Coronary artery (tissue), 2 donors: ENCODE measurements around the gene EPS8.
"Not testable (repeated sequence)": the region's sequence is repeated elsewhere in the genome, so short reads cannot be mapped to it uniquely, and the experiment has no call there.

Experiments
- DNase-seq: peaks from one replicate; pipeline ENCODE4 v3.0.0-alpha.2; 2017; ENCODE audit warnings: low spot score
- H3K27ac ChIP-seq, 2 donors: fragments of 200-600 bp; sonication (generic); one replicate each; pipeline ENCODE4 v1.5.1; 2016 to 2019
- H3K4me3 ChIP-seq: fragments of 200-600 bp; sonication (generic); 2 replicates; pipeline ENCODE4 v1.5.1; 2016; ENCODE audit warnings: mild to moderate bottlenecking, moderate library complexity
- TF ChIP-seq, protein P1 (sequence below): fragments of 200-600 bp; sonication (generic); IDR thresholded peaks from one replicate; pipeline ENCODE4 v1.5.1; 2019; ENCODE audit warnings: antibody characterized with exemption

The EPS8 gene

DNA sequence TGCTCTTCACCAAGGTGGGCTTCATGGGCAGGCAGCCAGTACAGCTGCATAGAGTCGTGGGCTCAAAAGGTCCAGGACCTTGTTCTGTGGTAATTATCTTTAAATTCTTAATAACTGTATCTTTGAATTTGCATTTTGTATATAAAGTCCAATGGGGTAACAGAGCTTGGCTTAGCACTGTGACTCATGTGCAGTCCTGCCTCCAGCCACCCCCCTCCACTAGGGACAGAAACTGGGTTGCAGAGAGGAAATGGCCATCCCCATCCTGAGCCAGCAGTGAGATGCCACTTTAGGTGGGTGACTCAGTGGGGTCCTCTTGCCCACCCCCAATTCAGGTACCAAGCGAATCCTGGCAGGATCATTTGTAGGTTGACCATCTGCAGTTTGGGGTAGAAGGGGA, 48.1 kb downstream of the EPS8 start:
- DNase-seq, result no peak

DNA sequence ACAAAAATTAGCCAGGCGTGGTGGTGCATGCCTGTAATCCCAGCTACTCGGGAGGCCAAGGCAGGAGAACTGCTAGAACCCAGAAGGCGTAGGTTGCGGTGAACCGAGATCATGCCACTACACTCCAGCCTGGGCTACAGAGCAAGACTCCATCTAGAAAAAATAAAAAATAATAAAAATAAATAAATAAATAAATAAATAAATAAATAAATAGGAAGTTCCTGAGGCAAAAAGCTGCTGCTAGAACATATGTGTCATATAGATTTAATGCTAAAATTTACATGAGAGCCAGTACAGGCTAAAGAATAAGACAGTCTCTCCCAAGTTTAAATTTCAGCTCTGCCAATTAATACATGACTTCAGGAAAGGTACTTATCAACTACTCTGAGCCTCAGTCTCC, 48.8 kb downstream of the EPS8 start:
- DNase-seq, H3K4me3 ChIP-seq, H3K27ac ChIP-seq: not testable (repeated sequence)

More for the DNA sequence above, 48.1 kb downstream of the EPS8 start:
- TF ChIP-seq, protein P1, sequence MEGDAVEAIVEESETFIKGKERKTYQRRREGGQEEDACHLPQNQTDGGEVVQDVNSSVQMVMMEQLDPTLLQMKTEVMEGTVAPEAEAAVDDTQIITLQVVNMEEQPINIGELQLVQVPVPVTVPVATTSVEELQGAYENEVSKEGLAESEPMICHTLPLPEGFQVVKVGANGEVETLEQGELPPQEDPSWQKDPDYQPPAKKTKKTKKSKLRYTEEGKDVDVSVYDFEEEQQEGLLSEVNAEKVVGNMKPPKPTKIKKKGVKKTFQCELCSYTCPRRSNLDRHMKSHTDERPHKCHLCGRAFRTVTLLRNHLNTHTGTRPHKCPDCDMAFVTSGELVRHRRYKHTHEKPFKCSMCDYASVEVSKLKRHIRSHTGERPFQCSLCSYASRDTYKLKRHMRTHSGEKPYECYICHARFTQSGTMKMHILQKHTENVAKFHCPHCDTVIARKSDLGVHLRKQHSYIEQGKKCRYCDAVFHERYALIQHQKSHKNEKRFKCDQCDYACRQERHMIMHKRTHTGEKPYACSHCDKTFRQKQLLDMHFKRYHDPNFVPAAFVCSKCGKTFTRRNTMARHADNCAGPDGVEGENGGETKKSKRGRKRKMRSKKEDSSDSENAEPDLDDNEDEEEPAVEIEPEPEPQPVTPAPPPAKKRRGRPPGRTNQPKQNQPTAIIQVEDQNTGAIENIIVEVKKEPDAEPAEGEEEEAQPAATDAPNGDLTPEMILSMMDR, result no peak
- Histone ChIP-seq H3K27ac (no peak overlapping the region), H3K4me3 (no peak overlapping the region)

DNA sequence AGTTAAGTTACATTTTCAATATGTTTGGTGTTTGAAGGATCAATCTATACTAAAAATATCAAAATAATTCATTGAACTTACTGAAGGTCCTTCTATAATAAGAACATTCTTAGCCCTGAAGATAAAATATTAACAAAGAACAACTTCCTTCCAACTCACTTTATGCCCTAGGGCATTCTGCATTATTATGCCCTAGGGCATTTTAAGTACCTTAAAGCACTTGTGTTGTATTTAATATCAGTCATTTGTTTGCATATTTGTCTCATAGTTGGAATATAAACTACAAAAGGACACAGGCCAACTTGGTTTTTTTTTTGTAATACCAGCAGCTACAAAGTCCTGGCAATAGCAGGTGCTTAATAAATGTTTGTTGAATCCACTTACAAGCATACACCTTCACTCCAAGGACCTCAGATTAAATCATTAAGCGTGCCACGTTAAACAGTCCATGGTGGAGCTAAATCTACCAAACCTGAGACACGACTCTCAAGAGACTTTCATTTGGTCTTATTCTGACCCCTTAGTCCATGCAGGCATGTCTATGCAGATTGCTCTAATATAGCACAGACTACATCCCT, 50.7 kb downstream of the EPS8 start:
- no peak overlapping the region for H3K27ac ChIP-seq
- no peak for DNase-seq
- no peak overlapping the region for H3K4me3 ChIP-seq
- TF ChIP-seq, protein P1, result no peak

DNA sequence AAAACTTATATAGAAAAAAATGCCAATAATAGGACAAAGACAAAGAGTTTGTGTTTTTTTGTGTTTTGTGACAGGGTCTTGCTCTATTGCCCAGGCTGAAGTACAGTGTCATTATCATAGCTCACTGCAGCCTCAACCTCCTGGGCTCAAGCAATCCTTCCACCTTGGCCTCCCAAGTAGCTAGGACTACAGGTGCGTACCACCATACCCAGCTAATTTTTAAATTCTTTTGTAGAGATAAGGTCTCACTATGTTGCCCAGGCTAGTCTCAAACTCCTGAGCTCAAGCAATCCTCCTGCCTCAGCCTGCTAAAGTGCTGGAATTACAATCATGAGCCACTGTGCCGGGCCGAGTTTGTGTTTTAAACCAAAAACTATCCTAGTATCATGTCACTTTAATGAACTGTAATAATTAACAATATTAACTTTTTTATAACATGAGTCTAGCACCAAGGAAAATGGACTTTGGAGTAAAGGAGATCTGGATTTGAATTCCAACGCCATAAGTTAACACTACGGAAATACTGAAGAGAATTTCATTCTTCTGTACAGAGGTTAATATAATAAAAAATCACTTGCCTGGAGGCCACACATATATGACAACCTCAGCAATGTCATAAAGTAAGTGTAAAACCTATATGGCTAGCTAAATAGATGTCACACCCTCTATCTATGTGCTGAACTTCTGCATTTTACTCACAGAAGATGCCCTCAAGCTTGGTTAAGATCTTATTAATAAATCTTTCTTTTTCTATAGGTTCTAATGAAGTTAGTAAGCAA, 53.2 kb downstream of the EPS8 start:
- DNase-seq, result no peak
- H3K27ac ChIP-seq, result no peak overlapping the region
- no peak overlapping the region for H3K4me3 ChIP-seq
- TF ChIP-seq, protein P1, result no peak

DNA sequence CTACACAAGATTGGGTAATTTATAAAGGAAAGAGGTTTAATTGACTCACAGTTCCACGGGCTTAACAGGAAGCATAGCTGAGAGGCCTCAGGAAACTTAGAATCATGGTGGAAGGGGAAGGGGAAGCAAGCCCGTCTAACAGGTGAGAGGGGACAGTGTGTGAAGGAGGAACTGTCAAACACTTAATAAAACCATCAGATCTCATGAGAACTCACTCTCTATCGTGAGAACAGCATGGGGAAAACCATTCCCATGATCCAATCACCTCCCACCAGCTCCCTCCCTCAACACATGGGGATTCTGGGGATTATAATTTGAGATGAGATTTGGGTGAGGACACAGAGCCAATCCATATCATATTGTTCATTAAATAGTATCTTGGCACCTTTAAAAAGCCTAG, 56.1 kb downstream of the EPS8 start:
- no peak for DNase-seq
- TF ChIP-seq, protein P1, result no peak
- Histone ChIP-seq H3K4me3 (no peak overlapping the region), H3K27ac (no peak overlapping the region)

DNA sequence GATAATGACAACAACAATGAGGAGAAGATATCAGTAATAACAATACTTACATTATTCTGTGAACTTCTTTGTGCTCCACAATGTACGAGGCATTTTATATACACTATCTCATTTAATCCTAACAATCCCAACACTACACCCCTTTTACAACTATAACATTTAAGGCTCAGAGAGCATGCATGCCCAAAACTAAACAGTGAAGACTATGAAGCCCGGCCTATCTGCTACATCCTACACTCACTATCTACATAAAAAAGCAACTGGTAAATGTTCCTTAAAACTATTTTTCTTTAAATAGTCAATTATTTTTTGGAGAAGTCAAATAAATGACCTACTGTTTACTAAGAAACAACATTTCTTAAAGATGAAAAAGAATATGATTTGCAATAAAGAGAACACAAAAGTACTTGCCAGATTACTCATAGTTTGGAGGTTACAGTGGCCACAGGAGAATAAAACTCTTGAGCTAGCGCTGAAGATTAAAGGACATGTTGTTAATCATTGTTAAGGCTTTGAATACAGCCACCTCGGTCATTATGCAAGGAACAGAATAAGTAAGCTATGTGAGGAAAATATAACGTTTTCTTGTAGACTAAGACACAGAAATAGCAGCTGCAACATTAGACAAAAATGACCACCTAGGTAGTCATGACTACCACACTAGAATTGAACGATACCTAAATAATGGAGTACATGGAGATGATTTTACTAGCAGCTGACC, 56.7 kb downstream of the EPS8 start:
- H3K27ac ChIP-seq, result peak overlapping the region in 1 of 2 donors; percentile 3
- TF ChIP-seq, protein P1, result no peak
- H3K4me3 ChIP-seq, result peak overlapping the region; percentile 11
- no peak for DNase-seq

DNA sequence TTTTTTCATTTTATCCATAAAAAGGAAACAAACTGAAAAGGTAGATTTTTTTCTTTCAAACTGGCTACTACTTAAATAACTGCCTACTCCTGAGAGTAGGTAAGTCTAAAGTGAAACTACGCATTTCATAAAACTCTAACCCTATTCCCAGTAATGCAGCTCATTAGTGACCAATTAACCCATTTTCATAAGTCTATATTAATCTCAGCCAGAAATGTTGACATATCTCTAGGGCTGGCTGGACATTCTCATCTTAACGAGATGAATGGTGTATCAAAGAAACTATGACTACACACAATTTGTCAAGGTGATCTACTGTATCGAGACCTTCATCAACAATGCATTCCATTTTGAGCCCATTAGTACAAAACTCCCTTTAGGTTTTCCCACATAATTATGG, 57.2 kb downstream of the EPS8 start:
- TF ChIP-seq, protein P1, result no peak
- H3K4me3 ChIP-seq, result no peak overlapping the region
- no peak for DNase-seq
- peak overlapping the region in 1 of 2 donors; percentile 3 for H3K27ac ChIP-seq
